Measurements from ENCODE around the gene MLEC.
A peak's percentile ranks its signal among the peaks of the same experiment; 100 is the strongest.

MLEC gene, protein sequence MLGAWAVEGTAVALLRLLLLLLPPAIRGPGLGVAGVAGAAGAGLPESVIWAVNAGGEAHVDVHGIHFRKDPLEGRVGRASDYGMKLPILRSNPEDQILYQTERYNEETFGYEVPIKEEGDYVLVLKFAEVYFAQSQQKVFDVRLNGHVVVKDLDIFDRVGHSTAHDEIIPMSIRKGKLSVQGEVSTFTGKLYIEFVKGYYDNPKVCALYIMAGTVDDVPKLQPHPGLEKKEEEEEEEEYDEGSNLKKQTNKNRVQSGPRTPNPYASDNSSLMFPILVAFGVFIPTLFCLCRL

GRCh38 chr12:120686690-120687577 is at the start of gene MLEC:
TSS of gene MLEC (plus strand) at chr12:120687149. CDS start at chr12:120687297, 148 bp downstream.
- DNase-seq (ENCODE audit: low read depth in 4 of 4, low spot score in 1 of 4), result peak; percentile 96 to 99 (median 98)

DNA sequence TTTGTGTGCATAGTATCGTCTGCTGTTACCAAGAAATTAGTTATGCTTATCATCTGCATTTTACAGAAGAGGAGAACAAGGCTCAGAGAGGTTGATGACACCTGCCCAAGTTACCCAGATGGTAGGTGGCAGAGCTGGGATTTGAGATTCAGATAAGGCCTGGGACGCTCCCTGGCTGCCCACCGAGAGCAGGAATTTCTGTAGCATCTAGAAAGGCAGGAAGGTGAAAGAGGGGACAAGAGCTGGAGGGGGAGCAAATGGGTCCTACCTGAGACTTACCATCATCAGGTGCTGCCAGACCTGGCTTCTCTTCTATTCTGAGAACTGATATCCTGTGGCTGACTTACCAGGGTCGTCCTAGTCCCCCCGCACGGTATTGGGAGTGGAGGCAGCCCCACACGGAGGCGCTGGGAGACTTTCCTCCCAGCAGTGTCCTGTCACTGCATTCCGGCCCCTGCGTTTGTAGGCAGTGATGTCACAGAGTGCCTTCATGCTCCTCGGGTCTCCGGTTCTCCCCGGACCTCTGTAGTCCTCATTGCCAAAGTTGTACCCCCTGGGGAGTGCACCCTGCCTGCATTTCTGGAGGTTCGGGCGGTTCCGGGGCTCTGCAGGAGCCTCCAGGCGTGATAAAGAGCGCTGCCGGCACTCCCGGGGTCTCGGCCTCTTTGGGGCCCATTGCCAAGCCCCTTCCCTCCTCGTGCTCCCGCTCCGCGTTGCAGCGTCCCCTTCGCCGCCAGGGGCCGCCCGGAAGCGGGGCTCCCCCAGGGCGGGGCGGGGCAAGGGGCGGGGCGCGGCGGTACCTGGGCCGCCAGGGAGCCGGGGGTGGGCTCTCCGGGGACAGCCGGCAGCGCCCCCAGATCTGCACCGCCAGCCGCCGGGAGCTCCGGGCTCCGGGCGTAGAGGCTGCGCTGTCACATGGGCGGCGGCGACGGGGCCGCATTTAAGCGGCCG is 46.9 kb upstream of the MLEC start, which contains the start of gene CABP1:
CABP1 (plus strand) TSS at position 856 of the 951 bp plus-strand sequence; CDS start at position 916, 60 bp downstream.
- peak; percentile 34 to 68 (median 56) for DNase-seq (ENCODE audit: low read depth in 4 of 4, low spot score in 1 of 4)

DNA sequence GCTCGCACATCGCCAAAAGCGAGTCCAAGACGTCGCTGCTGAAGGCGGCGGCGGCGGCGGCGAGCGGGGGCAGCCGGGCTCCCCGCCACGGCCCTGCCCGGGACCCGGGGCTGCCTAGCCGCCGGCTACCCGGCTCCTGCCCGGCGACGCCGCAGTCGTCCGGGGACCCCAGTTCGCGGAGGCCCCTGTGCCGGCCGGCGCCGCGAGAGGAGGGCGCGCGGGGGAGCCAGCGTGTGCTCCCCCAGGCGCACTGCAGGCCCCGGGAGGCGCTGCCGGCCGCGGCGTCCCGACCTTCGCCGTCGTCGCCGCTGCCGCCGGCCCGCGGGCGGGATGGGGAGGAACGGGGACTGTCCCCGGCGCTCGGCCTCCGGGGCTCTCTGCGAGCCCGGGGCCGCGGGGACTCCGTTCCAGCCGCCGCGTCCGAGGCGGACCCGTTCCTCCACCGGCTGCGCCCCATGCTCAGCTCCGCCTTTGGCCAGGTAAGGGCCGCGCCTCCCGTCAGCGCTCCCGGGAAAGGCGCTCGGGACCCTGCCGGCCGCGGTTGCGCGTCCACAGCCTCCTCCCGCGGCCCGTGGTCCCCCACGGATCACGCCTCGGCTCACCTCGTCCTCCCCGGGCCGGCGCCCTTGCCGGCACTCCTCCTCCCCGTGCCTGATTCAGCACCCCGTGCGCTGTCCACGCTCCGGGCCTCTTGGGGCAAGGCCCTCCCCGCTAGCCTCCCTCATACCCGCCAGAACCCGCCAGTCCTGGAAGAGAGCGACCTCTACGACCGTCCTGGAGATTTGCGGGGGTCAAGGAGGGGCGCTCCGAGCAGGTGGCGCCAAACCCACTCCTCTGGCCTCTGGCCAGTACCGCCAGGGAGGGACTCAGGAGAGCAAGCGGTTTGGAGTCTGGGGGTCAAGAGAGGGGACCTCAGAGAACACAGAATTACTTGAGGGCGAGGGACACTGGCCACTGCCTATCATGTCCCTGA is 45.8 kb upstream of the MLEC start:
- no peak for DNase-seq (ENCODE audit: low read depth in 4 of 4, low spot score in 1 of 4)

GRCh38 chr12:120642121-120642520 is 44.8 kb upstream of the MLEC start:
- no peak for DNase-seq (ENCODE audit: low read depth in 4 of 4, low spot score in 1 of 4)

- no peak for DNase-seq (ENCODE audit: low read depth in 4 of 4, low spot score in 1 of 4)
Measured at GRCh38 chr12:120642826-120643225, 44.1 kb upstream of the MLEC start.

DNA sequence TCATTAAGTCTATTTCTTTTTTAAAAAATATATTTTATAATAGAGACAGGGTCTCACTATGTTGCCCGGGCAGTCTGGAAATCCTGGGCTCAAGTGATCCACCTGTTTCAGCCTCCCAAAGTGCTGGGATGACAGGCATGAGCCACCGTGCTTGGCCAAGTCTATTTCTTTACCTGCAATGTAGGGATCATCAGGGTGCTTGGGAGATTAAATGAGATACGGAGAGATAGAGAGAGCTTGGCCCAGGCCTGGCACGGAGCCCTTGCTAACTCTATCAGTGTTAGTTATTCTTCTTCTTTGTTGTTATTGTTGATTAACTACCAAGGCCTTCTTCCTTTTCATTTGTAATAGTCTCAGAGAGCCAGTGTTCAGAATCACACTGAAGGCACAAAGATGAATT is 43.4 kb upstream of the MLEC start:
- no peak for DNase-seq (ENCODE audit: low read depth in 4 of 4, low spot score in 1 of 4)

GRCh38 chr12:120646044-120646443 is 40.9 kb upstream of the MLEC start:
- no peak for DNase-seq (ENCODE audit: low read depth in 4 of 4, low spot score in 1 of 4)

DNA sequence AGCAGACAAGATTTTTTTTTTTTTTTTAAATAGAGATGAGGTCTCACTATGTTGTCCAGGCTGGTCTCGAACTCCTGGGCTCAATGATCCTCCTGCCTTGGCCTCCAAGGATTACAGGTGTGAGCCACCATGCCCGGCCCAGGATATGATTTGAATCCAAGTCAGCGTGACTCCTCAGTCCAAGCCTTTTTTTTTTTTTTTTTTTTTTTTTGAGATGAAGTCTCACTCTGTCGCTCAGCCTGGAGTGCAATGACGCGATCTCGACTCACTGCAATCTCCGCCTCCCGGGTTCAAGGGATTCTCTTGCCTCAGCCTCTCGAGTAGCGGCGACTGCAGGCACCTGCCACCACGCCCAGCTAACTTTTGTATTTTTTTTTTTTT is 39.6 kb upstream of the MLEC start:
- DNase-seq (ENCODE audit: low read depth in 4 of 4, low spot score in 1 of 4), result no peak

DNA sequence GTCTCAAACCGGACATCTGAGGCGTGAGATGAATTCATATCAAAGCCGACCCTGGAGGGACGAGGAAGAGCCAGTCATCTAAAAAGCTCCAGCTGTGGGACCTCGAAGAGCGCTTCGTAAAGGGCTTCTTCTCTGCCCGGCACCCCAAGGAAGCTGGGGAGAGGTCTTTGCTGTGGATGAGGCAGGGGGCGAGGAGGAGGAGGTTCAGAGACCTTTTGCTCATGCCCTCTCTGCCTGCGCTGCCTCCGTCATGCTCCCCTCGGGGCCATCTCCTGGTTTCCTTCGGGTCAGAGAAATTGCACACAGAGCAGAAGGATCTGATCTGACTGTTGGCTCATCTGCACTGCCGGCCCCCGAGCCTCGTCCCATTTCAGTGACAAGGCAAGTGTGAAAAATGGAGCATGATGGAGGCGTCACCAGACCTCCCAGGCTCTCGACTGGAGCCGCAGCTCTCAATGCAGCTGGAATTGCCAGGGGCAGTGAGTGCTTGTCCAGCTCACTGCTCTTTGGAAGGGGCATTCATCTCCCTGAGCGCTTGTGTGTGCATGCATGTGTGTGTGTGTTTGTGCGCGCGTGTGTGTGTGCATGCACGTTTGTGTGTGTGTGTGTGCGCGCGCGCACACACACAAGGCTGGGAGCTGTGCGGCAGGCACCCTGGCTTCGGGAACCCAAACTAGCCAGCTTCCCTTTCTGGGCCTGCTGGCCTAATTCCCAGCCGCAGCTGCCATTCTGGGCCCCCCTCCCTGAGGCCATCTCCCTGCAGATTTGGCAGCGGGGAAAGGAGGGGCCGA is 37.3 kb upstream of the MLEC start:
- DNase-seq (ENCODE audit: low read depth in 4 of 4, low spot score in 1 of 4), result no peak

DNA sequence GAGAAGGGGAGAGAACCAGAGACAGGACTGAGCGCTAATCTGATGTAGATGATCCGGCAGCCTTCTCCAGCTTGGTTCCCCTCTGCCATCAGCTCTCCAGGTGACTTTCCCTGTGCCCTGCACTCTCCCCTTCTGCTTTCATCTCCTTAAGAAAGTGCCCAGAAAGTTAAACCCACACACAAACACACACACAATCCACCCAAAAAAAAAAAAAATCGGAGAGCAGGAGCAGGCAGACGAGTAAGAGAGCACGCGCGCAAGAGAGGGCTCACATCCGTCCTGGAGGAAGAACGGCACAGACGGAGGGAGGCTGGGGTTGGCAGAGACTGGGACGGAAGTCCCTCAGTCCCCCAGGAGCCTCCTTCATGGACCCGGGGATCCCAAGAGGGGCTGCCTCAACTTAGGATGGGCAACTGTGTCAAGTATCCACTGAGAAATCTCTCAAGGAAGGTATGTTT is 36.7 kb upstream of the MLEC start:
- no peak for DNase-seq (ENCODE audit: low read depth in 4 of 4, low spot score in 1 of 4)

GRCh38 chr12:120651821-120652220 is 35.1 kb upstream of the MLEC start:
- no peak for DNase-seq (ENCODE audit: low read depth in 4 of 4, low spot score in 1 of 4)

- no peak for DNase-seq (ENCODE audit: low read depth in 4 of 4, low spot score in 1 of 4)
Measured at GRCh38 chr12:120652656-120653435, 34.1 kb upstream of the MLEC start.

DNA sequence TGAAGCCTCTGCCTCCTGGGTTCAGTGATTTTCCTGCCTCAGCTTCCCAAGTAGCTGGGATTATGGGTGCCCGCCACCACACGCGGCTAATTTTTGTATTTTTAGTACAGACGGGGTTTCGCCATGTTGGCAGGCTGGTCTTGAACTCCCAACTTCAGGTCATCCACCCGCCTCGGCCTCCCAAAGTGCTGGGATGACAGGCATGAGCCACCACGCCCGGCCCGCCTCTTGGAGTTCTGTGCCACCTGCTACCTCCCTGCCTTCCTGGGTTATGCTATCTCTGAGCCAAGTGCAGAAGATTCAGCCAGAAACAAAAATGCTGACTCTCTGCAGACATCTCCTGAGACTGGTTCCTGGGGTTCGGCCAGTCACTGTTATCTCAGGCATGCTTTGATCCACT is 33.3 kb upstream of the MLEC start:
- DNase-seq (ENCODE audit: low read depth in 4 of 4, low spot score in 1 of 4), result no peak

DNA sequence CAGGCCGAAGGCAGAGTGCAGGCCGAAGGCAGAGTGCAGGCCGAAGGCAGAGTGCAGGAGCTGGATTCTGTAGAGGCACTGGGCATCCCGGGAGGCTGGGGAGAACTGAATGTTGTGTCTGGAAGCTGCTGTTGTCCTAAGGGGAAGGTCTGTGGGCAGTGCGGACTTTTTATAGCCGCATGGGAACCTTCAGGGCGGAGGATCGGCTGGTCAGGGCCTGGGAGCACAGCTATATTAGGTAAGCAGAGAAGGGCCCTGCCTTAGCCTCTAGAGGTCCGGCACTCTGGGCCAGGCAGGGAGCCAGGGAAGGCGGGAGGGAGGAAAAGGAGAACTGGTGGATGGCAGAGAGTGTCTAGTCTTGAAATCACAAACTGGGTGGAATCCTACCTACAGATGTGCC is 32.3 kb upstream of the MLEC start:
- DNase-seq (ENCODE audit: low read depth in 4 of 4, low spot score in 1 of 4), result no peak

DNA sequence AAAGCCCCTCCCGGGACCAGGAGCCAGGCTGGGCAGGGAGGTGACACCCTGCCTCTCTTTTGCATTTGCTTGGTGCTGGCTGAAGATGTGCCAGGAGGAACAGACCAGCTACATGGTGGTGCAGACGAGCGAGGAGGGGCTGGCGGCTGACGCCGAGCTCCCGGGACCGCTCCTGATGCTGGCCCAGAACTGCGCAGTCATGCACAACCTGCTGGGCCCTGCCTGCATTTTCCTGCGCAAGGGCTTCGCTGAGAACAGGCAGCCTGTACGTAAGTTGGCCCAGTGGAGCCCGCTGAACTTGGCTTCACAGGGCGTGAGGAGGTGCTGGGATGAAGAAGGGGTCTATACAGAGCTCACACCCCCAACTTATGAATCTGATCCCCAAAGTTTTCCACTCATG is 30.9 kb upstream of the MLEC start:
- no peak for DNase-seq (ENCODE audit: low read depth in 4 of 4, low spot score in 1 of 4)

DNA sequence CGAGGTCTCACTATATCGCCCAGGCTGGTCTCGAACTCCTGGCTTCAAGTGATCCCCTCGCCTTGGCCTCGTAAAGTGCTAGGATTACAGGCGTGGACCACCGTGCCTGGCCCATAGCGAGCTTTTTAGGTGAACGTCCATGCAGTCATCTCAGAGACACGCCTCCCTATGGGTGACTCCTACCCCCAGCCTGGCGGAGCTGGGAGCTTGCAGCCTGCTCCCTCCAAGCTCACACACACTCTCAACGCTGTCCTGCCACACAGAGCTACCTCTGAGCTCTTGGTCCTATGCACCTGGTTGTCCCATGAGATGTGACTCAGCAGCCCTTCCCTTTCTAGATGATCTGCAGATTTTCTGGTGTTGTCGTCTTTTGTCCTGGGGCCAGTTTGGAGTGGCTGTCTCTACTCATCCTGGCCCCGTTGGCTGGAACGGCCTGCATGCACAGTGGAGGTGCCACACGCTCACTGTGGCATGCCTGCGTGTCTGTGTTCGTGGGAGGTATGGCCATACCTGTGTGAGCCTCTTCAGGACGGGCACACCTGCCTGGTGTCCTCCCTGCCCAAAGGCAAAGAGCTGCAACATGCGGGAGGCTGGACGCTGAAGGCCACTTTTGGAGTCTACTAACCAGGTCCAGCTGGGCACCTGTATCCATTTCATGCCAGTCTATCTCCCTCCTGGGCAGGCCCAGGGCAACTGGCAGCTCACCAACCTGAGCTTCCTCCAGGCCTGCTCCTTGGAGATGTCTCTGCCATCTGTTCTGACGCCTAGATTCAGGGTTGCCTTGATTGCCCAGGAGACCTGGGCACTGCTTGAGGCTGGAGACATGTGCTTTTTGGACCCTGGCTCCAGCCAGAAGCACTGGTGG is 28.4 kb upstream of the MLEC start:
- no peak for DNase-seq (ENCODE audit: low read depth in 4 of 4, low spot score in 1 of 4)

GRCh38 chr12:120659151-120659525 is 27.8 kb upstream of the MLEC start:
- DNase-seq (ENCODE audit: low read depth in 4 of 4, low spot score in 1 of 4), result no peak

Measured in stimulated activated CD4-positive, alpha-beta T cell treated with anti-CD3 and anti-CD28 coated beads, Interleukin-1b, Interleukin-23, amount 100 ng/mL, for 24 hours (primary cell).